Stimulated activated CD8-positive, alpha-beta memory T cell treated with anti-CD3 and anti-CD28 coated beads, Interleukin-4, amount 100 ng/mL, for 4 hours (primary cell): Measurements from ENCODE around the gene MPIG6B.

ENCODE experiments used
- DNase-seq, 2 donors: peaks; one replicate each; pipeline ENCODE4 v3.0.0-alpha.2; 2020; ENCODE audit warnings: low read depth in 2 of 2, low spot score in 1 of 2

Gene MPIG6B

GRCh38 chr6:31720196-31720770 lies 2.9 kb upstream of the MPIG6B start:
- no peak for DNase-seq

- no peak for DNase-seq
Observed at GRCh38 chr6:31721351-31722020, 1.7 kb upstream of the MPIG6B start, which contains the start of gene LY6G6C. LY6G6C (minus strand) TSS chr6:31721746; CDS start chr6:31721679, 67 bp downstream.

- DNase-seq, result no peak
Observed at GRCh38 chr6:31722173-31722572, 1.0 kb upstream of the MPIG6B start.

- no peak for DNase-seq
Observed at GRCh38 chr6:31723980-31724691, 963 bp downstream of the MPIG6B start.

GRCh38 chr6:31725502-31726350 lies 2.6 kb downstream of the MPIG6B start:
- no peak for DNase-seq

GRCh38 chr6:31727034-31727716 lies 4.0 kb downstream of the MPIG6B start:
- no peak for DNase-seq

GRCh38 chr6:31727717-31728671 lies 4.8 kb downstream of the MPIG6B start:
- no peak for DNase-seq

GRCh38 chr6:31728767-31729514 lies 5.8 kb downstream of the MPIG6B start, which contains the start of gene DDAH2:
DDAH2 (minus strand) TSS chr6:31729299; CDS start chr6:31729161, 138 bp downstream.
- DNase-seq, result no peak

GRCh38 chr6:31729515-31729978 lies 6.4 kb downstream of the MPIG6B start:
- DNase-seq, result peak; percentile 62

GRCh38 chr6:31729979-31730630 lies 6.9 kb downstream of the MPIG6B start:
- DNase-seq, result peak; percentile 36 to 48

GRCh38 chr6:31730631-31731086 lies 7.5 kb downstream of the MPIG6B start:
- DNase-seq, result no peak

- DNase-seq, result no peak
Observed at GRCh38 chr6:31732029-31732428, 8.9 kb downstream of the MPIG6B start.

- DNase-seq, result no peak
Observed at GRCh38 chr6:31733734-31734133, 10.6 kb downstream of the MPIG6B start.

GRCh38 chr6:31734247-31734820 lies 11.2 kb downstream of the MPIG6B start:
- DNase-seq, result no peak

GRCh38 chr6:31734821-31735406 lies 11.7 kb downstream of the MPIG6B start:
- DNase-seq, result peak; percentile 20 to 36

- DNase-seq, result peak; percentile 54 to 60
Observed at GRCh38 chr6:31736021-31736767, 13.0 kb downstream of the MPIG6B start, which contains the start of gene CLIC1. CLIC1 (minus strand) TSS chr6:31736530; CDS start chr6:31736300, 230 bp downstream.
